ENCODE data around the gene CDK5R2.

The CDK5R2 gene

DNA sequence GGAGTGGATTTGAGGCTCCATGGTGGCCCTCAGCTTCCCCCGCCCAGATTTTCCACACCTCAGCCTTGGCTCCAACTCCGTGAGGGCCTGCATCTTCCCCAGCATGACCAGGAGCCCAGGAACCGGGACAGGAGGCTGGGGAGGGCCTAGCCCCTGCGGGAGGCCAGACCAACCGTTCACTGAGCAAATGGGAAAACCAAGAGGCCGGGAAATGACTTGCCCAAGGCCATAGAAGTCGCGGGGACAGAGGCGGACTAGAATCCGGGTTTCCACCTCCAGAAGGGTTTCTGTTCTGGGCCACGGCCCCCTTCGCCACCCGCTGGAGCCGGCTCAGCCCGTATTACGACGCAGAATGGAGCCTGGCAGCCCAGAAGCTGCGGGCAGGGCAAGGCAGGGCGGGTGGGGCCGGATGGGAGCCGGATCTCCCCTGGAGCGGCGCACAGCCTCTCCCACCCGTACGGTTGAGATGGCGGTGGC is 41.7 kb downstream of the CDK5R2 start:
- POLR2A ChIA-PET = no interaction called here
- TF ChIP-seq, protein P1, sequence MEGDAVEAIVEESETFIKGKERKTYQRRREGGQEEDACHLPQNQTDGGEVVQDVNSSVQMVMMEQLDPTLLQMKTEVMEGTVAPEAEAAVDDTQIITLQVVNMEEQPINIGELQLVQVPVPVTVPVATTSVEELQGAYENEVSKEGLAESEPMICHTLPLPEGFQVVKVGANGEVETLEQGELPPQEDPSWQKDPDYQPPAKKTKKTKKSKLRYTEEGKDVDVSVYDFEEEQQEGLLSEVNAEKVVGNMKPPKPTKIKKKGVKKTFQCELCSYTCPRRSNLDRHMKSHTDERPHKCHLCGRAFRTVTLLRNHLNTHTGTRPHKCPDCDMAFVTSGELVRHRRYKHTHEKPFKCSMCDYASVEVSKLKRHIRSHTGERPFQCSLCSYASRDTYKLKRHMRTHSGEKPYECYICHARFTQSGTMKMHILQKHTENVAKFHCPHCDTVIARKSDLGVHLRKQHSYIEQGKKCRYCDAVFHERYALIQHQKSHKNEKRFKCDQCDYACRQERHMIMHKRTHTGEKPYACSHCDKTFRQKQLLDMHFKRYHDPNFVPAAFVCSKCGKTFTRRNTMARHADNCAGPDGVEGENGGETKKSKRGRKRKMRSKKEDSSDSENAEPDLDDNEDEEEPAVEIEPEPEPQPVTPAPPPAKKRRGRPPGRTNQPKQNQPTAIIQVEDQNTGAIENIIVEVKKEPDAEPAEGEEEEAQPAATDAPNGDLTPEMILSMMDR (IDR thresholded peaks at IDR 0.05; ENCODE audit: control extremely low read depth, extremely low read depth, low read depth, missing control alignments) = no peak
- no peak for DNase-seq (ENCODE audit: extremely low spot score)
- CTCF ChIA-PET = interaction anchor here (1.3 to 7.3 kb wide), 5 partner anchors 10 to 72 kb away, joined by 4 to 30 read pairs (median 7); no protein-coding TSS in a partner anchor

DNA sequence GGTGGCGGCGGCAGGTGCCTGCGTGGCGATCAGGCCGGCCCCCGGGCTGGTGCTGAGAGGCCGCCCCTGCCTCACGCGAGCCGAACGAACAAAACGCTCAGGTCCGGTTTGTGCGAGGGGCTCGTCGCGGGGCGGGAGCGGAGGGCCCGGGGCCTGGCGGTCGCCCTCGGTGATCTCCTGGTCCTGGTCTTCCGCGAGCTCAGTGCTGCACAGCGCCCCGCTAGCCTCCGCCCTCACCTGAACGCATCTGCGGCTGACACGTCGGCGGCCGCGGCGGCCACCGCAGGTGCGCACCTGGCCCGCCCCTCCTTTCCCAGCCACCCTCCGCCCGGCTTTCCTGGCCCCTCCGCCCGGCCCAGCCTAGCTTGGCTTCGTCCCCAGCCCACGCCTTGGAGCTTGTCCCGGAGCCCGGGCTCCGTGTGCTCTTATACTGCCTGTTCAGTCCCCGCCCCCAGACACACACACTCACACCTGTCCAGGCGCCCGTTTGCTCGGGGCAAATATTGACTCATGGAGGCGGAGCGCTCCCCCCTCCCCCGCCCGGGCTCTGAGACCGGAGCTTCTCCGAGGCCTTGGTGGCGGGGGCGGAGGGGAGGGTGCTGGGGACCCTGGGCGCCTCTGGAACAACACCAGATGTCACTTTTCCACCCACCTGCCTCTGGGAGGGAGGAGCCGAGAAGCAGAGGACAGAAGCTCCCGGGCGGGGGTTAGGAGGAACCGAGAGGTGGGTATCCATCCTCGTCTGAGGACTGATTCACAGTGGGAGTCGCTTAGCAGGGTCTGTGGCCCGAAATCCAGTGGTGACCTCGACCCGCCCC is 42.3 kb downstream of the CDK5R2 start:
- CTCF ChIA-PET = interaction anchor here (0.8 to 7.3 kb wide), 12 partner anchors 10 to 170 kb away, joined by 3 to 30 read pairs (median 4); no protein-coding TSS in a partner anchor
- peak; percentile 65 for DNase-seq (ENCODE audit: extremely low spot score)
- POLR2A ChIA-PET = no interaction called here
- TF ChIP-seq, protein P1 (IDR thresholded peaks at IDR 0.05; ENCODE audit: control extremely low read depth, extremely low read depth, low read depth, missing control alignments) = no peak

DNA sequence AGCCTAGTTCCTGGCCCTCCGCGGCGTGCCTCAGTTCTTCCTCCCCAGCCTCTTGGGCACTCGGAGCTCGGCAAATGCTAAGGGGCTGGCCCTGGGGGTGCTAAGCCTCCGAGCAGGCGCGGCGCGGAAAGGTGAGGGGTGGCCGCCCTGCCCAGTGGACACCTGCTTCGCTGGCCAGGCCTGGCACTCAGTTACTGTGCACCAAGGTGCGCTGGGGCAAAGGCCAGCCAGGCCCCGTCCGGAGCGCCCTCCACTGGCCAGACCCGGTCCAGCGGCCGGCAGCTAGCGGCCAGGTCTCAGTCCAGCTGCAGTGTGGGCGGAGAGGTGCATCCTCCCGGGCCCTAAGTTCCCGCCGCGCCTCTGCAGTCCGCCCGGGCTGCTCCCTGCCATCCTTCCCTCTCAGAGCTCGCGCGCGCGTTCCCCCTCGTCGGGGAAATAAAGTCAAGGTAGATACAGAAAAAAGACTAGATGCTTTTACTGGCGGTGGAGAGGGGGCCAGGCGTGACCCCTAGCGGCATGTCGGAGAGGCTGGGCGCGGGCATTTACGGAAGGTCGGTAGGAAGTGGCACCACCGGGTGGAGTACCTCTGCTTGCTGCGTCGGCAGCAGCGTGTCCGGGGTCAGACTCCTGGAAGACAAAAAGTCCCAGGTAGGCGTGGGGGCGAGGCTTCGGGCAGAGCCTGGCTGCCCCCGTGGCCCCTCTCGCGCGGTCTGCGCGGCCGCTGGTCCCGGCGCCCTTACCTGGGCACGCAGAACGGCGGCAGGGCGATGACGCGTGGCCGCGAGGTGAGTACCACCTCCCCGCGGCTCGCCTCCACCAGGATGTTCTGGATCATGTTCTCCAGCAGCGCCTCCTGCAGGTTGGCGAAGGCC is 43.2 kb downstream of the CDK5R2 start:
- CTCF ChIA-PET = interaction anchor here (0.8 to 7.3 kb wide), 13 partner anchors 9 to 169 kb away, joined by 3 to 30 read pairs (median 4); no protein-coding TSS in a partner anchor
- DNase-seq (ENCODE audit: extremely low spot score) = peak; percentile 72
- POLR2A ChIA-PET = no interaction called here
- TF ChIP-seq, protein P1 (IDR thresholded peaks at IDR 0.05; ENCODE audit: control extremely low read depth, extremely low read depth, low read depth, missing control alignments) = peak; percentile 57

DNA sequence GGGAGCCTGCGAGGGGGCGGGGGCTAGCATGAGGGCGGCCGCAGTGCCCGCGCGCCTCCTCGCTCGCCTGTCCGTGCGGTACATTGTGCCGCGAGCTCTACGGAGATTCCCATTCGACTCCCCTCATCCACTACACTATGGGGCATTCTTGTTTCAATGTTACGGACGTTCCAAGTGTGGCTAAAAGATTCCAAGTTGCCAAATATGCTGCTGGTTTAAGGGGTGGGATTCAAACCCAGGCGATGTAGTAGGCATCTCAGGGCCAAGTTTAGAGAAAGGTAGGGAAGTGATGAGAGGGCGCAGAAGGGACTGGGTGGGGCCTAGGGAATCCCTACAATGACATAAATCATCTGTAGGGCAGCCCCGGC is 43.8 kb downstream of the CDK5R2 start:
- ChIA-PET POLR2A (no interaction called here), CTCF (interaction anchor here (1.0 to 7.3 kb wide), 7 partner anchors 8 to 156 kb away, joined by 3 to 30 read pairs (median 4); no protein-coding TSS in a partner anchor)
- TF ChIP-seq, protein P1 (IDR thresholded peaks at IDR 0.05; ENCODE audit: control extremely low read depth, extremely low read depth, low read depth, missing control alignments) = no peak

DNA sequence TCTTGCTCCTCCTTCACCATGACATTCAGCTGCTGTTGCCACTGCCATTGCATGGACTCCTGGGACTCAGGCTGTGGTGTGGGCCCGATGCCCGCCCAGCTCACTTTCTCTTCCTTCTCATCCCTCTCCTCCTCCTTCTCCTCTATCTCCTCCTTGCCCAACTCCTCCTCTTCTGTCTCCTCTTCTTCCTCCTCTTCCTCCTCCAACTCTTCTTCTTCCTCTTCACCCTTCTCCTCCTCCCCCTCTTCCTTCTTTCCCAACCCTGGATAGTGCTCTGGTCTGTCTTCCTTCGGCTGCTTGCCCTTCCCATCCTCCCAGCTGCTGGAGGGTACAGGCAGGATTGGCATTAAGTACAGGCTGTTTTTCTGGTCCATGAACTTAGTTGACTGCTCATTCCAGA is 44.5 kb downstream of the CDK5R2 start:
- no peak for DNase-seq (ENCODE audit: extremely low spot score)
- CTCF ChIA-PET = interaction anchor here (1.0 to 7.3 kb wide), 3 partner anchors 23 to 157 kb away, joined by 3 to 30 read pairs (median 3); no protein-coding TSS in a partner anchor
- POLR2A ChIA-PET = no interaction called here
- TF ChIP-seq, protein P1 (IDR thresholded peaks at IDR 0.05; ENCODE audit: control extremely low read depth, extremely low read depth, low read depth, missing control alignments) = no peak

More for the DNA sequence above, 43.8 kb downstream of the CDK5R2 start:
- no peak for DNase-seq (ENCODE audit: extremely low spot score)

DNA sequence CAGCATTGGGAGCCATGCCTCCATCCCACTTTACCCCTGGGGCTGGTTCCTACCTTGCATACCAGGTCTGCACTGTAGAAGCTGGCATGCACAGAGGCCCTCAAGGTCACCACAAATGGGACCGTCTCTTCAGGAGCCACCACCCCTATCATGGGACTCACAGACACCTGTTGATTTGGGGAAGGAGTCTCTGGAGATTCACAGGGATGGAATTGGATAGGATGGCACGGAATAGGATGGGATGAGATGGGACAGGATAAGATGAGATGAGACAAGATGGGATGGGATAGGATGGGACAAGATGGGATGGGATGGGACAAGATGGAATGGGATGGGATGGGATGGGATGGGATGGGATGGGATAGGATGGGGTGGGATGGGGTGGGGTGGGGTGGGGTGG is 49.8 kb downstream of the CDK5R2 start:
- TF ChIP-seq, protein P1 (IDR thresholded peaks at IDR 0.05; ENCODE audit: control extremely low read depth, extremely low read depth, low read depth, missing control alignments) = no peak
- CTCF ChIA-PET = interaction anchor here (1.3 to 3.6 kb wide), 7 partner anchors 14 to 146 kb away, joined by 3 to 17 read pairs (median 9); no protein-coding TSS in a partner anchor
- no peak for DNase-seq (ENCODE audit: extremely low spot score)
- POLR2A ChIA-PET = no interaction called here

All from GM10248 (cell line).